EH (cell line): ENCODE results near the gene PTGER4.
A peak's percentile ranks its signal among the peaks of the same experiment; 100 is the strongest.
"Not testable (repeated sequence)": the region's sequence is repeated elsewhere in the genome, so short reads cannot be mapped to it uniquely, and the experiment has no call there.

Source experiments
- DNase-seq: peaks from one replicate; pipeline ENCODE4 v3.0.0-alpha.2; 2015; ENCODE audit warnings: low read depth

PTGER4 gene

DNA sequence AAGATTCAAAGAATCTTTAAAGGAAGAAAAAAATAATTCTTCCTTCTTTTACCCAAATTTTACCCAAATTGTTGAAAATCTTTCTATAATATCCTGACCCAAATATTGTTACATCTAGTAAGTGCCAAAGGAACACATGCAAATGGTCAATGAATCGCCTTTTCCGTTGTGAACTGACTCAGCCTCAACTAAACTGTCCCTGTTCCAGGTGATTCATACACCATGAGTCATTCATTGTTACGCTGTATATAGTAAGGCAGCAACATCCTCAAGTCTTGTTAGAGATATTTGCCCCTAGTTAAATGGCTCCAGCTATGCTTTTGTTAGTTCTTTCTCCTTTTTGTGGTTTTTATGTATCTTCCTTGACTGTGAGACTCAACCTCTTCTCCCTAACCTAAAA is 9.7 kb downstream of the PTGER4 start:
- peak; percentile 94 for DNase-seq

DNA sequence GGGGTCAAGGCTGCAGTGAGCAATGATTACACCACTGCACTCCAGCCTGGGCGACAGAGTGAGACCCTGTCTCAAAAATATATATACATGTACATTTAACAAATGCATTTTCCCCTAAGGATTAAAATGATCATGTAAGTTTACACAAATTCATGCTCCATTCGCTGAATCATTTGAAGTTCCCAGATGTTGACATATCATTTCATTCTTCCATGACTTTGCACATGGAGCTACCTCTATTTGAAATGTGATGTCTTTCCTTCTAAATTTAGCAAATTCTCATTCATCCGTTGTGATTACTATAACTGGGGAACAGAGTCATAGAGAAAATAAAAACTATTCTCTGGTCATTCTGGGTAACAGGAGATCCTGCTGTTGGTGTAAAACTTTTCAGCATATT is 10.6 kb downstream of the PTGER4 start:
- no peak for DNase-seq

DNA sequence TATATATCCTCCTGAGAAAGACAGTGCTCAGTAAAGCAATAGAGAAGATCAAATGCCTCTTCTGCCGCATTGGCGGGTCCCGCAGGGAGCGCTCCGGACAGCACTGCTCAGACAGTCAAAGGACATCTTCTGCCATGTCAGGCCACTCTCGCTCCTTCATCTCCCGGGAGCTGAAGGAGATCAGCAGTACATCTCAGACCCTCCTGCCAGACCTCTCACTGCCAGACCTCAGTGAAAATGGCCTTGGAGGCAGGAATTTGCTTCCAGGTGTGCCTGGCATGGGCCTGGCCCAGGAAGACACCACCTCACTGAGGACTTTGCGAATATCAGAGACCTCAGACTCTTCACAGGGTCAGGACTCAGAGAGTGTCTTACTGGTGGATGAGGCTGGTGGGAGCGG is 12.2 kb downstream of the PTGER4 start:
- no peak for DNase-seq

GRCh38 chr5:40694433-40694832 is 14.7 kb downstream of the PTGER4 start:
- DNase-seq = no peak

DNA sequence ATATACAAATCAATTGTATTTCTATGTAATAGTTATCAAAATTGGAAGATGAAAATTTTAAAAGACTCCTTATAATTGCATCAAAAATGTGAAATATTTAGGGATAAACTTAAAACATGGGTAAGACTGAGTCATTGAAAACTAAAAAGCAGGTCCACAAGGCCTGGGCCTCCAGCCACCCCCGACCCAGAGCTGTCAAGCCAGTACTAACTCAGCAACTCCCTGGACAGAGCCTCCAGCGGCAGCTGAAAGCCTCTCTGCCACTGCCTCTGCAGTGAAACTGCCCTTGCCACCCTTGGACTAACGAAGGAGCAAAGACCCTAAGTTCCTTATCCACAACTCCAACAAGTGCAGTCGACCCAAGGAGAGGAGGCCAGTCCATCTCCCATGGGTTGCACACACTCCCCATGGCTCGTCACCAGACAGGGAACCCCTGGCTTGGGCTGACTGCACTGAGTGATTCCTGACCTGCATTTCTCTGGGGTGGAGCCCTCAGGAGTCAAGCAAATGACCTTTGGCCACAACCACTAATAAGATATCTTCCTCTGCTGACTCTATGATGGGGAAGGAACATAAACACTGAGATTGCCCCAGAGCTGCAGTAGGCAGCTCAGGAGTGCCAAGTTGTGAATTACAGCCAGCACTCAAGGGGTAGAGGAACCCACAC is 20.5 kb downstream of the PTGER4 start:
- no peak for DNase-seq

DNA sequence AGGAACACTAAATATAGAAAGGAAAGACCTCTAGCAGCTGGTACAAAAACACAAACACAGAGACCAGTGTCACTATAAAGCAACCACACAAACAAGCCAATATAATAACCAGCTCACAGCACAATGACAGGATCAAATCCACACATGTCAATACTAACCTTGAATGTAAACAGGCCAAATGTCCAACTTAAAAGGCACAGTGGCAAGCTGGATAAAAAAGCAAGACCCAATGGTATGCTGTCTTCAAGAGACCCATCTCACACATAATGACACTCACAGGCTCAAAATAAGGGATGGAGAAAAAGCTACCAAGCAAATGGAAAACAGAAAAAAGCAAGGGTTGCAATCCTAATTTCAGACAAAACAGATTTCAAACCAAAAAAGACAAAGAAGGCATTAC is 22.3 kb downstream of the PTGER4 start:
- DNase-seq = not testable (repeated sequence)

- not testable (repeated sequence) for DNase-seq
Measured at GRCh38 chr5:40705484-40705883, 25.8 kb downstream of the PTGER4 start.

DNA sequence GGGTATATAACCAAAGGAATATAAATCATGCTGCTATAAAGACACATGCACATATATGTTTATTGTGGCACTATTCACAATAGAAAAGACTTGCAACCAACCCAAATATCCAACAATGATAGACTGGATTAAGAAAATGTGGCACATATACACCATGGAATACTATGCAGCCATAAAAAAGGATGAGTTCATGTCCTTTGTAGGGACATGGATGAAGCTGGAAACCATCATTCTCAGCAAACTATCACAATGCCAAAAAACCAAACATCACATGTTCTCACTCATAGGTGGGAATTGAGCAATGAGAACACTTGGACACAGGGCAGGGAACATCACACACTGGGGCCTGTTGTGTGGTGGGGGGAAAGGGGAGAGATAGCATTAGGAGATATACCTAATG is 30.9 kb downstream of the PTGER4 start:
- not testable (repeated sequence) for DNase-seq

- DNase-seq = no peak
Measured at GRCh38 chr5:40714001-40714400, 34.3 kb downstream of the PTGER4 start.

GRCh38 chr5:40716000-40716399 is 36.3 kb downstream of the PTGER4 start:
- DNase-seq = peak; percentile 14

- no peak for DNase-seq
Measured at GRCh38 chr5:40716590-40716989, 36.9 kb downstream of the PTGER4 start.

DNA sequence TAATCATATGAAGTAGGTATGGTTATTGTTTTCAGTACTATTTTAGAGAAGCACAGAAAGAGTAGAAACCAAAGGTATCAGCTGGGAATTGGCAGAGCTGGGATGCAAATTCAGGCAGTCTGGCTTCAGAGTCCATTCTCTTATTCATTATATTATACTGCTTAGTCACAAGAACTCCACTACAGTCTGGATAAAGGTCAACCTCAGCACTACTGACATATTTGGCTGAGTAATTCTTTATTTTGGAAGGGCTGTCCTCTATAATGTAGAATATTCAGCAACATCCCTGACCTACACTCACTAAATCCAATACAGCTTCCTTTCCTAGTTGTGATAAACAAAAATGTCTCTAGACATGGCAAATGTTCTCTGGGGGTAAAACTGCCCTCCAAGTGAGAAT is 37.6 kb downstream of the PTGER4 start:
- peak; percentile 62 for DNase-seq

DNA sequence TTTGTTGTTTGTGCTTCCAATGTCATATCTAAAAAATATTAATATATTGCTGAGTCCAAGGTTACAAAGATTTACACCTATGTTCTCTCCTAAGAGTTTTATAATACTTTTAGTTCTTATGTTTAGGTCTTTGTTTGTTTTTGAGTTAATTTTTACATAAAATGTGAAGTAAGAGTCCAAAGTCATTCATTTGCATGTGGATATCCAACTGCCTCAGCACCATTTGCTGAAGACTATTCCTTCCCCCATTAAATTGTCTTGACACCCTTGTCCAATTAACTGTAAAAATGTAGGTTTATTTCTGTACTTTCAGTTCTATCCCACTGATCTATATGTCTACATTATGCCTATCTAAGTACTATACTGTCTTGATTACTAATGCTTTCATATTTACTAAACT is 40.4 kb downstream of the PTGER4 start:
- DNase-seq = no peak

GRCh38 chr5:40722497-40722911 is 42.8 kb downstream of the PTGER4 start:
- DNase-seq = not testable (repeated sequence)

DNA sequence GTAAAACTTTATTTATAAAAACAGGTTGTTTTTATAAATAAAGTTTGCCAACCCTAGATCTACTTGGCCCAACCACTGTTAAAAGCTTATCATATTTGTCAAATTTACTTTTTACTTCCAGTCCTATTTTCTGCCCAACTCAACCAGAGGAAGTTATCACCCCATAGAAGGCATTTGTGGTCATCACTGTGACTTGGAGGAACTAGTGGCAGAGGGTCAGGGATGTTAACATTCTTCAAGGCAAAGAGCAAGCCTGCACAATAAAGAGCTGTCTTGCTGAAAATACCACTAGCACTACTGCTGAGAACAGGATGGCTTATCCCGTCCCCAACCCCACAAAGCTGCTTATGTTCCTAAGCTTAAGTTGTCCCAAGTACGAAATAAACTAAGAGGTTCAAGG is 53.7 kb downstream of the PTGER4 start:
- peak; percentile 9 for DNase-seq

DNA sequence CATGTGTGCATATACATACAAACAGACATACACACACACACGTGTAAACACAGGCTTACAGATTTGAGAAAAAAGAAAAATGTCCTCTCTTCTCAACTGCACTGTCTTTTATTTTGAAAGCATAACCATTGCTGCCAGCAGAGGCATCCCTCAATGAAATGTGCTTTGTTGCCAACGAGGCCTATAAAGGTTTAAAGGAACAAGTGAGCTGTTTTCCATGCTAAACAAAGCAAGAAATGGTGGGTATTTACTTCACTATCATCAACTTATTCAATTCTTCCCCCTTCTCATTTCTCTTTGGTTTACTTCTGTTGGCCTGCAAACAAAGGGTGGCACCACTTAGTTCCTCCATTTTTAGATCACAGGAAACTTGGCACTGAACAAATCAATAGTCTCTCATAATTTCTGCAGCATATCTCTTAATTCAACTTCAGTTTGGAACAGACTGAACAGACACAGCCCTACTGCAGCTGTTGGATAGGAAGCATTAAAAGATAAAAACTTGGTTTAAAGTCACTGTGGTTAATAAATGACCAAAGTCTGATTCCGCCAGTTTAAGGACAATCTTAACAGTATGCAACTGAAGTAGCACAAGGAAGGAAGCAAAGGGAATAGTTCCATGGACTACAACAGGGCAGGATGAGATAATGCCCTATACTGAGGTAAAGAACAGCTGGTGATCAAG is 54.3 kb downstream of the PTGER4 start:
- DNase-seq = no peak

GRCh38 chr5:40734986-40735385 is 55.3 kb downstream of the PTGER4 start:
- peak; percentile 58 for DNase-seq

GRCh38 chr5:40735609-40736008 is 55.9 kb downstream of the PTGER4 start:
- DNase-seq = no peak

DNA sequence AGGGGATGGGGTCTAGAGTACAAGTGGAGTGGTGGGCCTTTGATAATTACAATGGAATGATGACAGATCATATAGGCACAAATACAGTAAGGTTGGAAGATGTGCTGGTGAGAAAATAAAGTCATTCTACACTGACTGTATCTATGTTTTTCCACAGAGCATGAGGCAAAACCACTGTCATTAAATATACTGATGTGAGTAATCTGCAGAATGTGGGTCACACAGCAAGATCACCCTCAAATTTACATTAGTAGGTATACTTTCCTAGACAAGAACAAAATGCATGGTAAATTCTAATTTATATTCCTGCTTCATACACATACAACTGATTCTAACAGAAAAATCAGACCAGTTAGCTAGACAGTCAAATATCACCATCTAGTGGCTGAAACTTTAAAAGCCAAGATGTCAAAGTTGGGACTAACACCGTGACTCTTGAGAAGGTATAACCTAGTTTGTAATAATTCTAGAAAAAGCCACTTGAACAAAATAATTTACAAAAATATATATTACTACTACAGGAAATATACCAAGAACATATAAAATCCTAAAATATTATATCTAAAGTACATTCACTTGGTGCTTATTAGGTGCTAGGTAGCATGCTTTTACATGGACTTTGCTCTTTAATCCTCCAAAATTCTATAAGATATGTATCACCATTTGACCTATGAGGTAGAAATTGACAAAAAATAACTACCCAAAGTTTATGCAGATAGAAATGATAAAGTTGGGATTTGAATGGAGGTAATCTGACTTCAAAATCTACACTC is 56.6 kb downstream of the PTGER4 start:
- peak; percentile 66 for DNase-seq

- DNase-seq = no peak
Measured at GRCh38 chr5:40738502-40738901, 58.8 kb downstream of the PTGER4 start.
